Stimulated activated CD8-positive, alpha-beta memory T cell treated with anti-CD3 and anti-CD28 coated beads, Interleukin-12 subunit alpha, Interleukin-12 subunit beta, amount 100 ng/mL, for 24 hours (primary cell): ENCODE measurements around the gene CCDC110.

Source experiments
- DNase-seq: peaks from one replicate; pipeline ENCODE4 v3.0.0-alpha.2; 2020; ENCODE audit errors: extremely low read depth

Gene CCDC110

DNA sequence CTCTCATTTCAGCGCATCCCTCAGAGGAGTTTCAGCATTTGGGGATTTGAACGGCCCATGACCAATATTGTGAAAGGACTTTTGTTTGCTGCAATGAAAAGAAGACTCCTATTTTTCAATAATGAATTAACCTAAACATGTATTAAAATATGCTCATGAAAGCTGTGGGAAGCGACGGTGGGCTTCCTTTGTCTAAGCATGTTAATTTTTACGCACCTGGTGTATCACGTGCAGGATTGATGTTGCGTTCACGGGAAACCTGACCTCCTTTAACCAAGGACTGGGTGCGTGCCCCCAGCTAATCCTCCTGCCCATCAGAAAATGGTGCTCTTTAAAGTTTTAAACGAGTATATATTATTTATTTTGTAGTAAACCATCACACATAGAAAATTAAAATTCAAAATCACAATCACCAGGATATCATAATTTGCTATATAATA, 590 bp upstream of the CCDC110 start:
- DNase-seq: no peak

DNA sequence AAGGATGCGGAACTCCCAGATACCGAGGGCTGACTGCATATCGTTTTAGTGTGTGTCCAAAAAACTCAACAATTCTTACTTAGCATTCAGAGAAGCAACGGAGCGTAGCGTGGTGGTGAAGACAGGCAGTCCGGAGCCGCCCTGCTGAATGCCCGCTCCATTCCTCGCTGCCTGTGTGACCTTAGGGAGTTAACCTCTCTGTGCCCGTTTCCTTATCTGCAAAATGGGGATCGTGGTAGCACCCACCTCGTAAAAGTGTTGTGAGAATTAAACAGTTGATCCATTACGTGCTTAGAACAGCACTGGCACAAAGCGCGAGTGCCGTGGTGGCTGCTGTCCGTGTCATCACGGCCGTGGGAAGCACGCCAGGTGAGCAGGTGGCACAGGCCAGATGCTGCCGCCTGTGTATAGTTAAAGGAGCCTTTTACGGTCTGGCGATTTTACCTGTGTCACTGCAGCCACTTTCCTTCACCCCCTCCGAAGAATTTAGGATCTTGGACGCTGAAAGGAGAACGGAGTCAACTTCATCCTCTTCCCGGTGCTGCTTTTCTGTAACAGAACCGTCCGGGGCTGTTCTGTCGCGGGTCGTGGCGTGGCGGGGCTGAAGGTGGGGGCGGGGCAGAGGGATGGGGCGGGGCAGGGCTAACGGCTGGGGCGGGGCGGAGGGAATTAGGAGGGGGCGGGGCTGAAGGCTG, 885 bp downstream of the CCDC110 start:
- DNase-seq: no peak

DNA sequence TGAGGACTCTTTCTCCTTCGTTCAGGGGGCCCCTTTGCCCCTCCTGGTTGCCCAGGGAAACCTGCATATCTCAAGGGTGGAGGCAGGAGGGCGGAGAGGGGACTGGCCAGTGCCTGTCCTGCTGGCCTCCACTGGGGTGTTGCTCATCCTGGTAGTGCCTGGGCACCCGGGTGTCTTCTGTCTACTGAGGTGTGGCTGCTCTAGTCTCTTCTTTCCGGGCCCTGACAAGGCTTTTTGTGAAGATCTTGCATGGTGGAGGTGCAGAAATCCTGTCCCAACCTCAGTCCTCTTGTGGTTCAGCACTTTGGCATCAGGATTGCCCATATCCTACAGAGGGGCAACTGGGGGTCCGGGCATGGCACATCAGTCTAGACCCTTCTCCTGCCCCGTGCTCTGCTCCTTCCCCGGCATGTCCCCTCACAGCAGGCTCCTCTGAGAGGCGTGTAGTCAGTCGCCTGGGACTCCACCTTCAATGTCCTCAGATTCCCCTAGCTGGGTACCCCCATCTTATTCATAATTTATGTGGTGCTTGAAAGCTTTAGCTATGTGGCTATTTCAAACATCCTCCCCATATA, 1.9 kb downstream of the CCDC110 start:
- no peak for DNase-seq

DNA sequence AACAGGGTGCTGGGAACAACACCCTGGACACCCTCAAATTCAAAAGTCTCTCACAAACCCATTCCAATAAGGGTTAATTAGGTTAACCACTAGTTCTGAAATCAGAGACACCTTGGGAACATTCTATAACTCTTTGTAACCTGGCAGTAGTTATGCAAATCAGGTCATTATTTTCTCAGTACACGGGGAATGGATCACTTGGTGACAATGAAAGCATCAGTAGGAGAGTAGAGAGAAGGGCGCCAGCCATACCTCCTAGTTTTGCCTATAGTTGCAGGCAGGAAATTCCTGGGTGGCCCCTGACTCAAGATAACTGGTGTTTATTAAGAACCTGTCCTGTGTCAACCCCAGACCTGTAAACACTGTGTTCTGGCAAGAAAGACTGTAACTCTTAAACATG, 2.5 kb downstream of the CCDC110 start:
- DNase-seq: no peak

DNA sequence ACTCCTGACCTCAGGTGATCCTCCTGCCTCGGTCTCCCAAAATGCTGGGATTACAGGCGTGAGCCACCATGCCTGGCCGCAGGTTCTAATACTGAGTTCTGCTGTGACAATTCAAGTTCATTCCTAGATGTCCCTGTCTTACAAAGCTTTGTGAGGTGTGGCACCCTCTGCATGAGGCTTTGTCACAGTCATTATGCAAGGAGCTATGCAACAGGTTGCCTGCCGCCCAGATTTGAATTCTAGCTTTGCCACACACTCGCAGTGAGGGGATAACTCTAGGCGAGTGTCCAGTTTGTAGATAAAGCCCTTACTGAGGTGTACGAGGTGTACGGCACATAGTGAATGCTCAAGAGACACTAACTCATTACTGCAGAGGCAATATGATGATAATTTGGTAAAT, 3.5 kb downstream of the CCDC110 start:
- no peak for DNase-seq

DNA sequence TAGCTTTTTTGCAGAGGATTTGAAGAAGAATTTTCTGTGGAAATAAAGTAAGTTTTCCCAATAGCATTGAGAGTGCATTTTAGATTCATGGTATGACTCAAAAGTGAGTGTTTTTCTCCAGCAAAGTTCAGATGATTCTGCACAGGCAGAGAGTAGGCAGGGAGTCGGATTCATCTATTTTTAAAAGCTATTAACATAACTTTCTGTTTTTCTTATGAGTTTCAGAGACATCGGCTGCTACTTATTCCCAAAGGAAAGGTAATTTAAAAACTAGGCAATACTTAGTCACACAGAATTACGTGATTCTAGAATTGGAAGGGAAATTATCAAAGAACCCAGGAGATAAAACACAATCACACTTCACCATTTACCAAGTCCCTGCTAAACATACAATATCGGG, 4.4 kb downstream of the CCDC110 start:
- no peak for DNase-seq

DNA sequence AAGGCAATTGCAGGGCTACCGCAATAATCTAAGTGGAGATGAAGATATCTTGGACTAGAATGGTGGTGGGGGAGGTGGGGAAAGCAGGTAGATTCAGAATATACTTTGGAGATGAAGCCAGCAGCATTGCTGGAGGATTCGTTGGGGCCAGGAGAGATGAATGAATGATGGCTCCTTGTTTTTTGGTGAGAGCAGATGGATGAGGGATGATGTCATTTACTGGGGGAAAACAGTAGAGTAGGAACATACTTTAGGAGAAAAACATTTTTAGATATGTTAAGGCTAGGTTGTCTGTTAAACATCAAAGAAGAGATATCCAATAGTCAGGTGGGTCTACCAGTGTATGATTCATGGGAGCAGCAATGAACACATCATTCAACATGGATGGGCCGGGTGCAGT, 5.8 kb downstream of the CCDC110 start:
- DNase-seq: no peak

DNA sequence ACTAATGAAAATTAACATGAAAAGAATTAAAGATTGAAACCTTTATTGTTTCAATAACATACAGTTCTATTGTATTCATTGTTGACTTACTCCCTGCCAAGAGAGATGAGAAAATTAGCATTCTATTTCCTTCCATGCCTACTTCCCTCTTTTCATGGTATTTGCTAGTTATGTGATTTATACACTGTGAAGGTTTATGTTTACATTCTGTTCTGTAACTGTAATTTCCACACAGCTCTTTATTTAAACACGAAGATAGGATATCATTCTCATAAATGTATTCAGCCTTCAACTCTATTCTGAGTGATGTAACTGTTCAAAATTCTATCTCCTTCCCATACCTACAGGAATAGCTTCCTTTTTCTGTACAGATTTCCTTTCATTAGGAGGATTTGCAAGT, 6.6 kb downstream of the CCDC110 start:
- no peak for DNase-seq

DNA sequence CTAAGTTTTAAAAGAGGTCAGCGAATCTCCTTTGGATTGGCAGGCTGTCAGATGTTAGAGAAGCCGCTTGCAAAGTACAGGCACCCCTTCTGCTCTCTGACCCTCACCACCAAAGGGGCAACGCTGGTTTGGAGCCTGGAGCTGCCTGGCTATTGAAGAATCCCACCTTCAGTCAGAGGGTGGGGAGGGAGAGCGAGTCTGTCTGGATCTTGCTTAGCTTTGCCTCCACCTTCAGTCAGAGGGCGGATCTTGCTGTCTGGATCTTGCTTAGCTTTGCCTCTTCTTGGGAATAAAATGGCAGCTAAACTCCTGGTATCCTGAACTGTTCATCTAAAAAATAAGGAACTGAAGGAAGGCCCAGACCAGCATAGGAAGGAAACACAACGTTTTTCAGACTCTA, 7.3 kb downstream of the CCDC110 start:
- DNase-seq: no peak

DNA sequence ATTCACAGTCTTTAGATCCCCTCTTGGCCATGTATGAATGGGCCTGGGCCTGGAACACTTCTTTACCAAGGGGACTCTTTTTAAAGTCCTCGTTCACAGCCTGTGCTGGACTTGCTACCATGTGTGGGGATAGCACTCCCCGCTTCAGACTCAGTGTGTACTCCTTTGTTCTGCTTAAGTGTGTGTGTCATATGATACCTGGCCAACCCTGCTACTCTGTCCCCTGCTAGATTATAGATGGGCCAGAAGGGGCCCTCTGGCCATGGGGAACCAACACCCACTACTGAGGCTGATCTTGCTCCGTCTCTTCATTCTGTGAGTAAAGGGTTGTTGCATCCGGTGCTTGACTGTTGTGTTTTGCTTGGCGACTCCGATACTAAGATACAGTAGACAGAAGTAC, 8.0 kb downstream of the CCDC110 start:
- DNase-seq: no peak

DNA sequence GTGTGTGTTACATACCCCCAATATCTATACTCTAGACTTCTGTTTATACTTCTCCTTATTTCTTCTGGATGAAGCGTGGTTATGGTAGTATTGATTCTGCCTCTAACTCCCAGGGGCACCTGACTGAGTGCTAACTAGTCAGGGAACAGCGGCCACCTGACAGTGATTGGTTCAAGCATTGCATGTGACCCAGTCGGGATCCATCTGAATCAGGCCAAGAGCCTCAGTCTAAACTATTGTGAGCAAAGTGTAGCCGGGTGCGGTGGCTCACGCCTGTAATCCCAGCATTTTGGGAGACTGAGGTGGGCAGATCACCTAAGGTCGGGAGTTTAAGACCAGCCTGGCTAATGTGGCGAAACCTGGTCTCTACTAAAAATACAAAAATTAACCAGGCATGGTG, 10.0 kb downstream of the CCDC110 start:
- DNase-seq: no peak

DNA sequence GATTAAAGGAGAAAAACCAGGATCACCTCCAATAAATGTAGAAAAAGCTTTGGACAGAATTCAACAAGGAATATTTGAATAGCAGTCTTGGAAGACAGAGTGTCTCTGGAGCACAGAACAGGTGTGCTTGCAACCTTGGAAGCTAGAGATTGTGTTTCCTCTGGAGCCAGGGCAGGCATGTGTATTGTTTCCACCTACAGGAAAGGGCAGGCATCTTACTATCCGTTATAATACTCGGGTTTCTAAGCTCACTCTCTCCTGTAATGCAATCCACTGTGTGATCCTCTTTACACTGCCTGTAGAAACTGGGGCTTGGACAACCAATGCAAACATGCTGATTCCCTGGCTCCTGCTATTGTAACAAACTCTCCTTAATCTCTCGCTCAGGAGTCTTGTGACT, 14.4 kb downstream of the CCDC110 start:
- no peak for DNase-seq

DNA sequence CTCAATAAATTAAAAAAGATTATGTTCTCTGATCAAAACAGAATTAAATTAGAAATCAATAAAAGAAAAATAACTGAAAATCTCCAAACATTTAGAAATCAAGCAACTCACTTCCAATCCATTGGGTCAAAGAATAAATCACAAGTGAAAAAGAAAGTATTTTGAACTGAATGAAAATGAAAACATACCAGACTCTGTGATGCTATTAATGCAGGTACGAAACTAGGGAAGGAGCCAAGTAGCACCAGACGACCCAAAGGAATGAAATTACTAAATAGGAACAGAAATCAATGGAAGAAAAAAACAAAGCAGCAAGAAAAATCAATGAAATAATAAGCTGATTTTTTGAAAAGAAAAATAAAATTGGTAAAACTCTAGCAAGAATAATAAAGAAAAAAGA, 15.4 kb downstream of the CCDC110 start:
- no peak for DNase-seq

DNA sequence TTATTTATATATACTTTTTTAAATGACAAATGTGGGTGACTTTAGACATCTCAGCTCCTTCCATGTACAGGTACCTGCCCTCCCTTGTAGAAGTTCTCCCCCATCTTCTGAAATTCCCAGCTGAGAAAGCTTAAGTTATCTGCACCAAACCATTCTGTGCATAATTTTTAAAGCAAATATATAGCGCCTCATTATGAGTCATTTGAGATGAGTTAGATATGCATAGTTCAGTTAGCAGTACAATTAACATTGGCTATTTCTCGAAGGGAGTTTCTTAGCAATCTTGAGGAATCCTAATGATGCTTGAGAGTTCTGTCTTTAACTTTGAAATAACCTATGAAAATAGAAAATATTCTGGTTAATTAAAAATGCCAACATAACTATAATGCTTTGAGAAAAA, 26.3 kb downstream of the CCDC110 start:
- no peak for DNase-seq

DNA sequence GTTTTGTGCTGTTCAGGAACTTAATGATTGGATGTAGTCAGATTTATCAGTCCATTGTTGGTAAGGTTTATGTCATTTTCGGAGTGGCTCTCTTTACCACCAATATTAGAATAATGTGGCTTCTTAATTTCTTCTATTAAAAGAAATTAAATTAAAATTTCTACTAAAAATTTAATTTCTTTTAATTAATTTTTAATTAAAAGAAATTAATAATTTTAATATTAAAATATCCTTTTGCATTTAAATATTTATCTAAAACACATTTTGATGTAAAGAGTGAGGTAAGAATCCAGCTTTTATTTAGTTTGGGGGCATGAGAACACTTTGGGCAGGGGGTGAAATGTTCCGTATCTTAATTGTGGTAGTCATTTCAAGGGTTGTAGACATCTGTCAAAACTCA, 30.1 kb downstream of the CCDC110 start:
- no peak for DNase-seq

DNA sequence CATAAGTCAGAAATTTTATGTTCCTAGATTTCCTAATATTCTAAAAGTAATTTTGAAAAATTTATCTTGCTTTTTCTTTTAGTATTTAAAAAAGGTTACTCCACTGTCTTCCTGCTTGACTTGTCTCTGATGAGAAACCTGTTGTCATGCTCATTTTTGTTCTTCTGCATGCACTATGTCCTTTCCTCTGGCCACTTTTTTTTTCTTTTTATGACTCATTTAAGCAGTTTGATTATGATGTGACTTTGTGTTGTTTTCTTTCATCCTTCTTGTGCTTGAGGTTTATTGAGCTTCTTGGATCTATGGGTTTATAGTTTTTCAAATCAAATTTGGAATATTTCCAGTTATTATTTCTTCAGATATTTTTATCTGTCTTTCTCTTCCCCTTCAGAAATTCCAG, 33.7 kb downstream of the CCDC110 start:
- no peak for DNase-seq

DNA sequence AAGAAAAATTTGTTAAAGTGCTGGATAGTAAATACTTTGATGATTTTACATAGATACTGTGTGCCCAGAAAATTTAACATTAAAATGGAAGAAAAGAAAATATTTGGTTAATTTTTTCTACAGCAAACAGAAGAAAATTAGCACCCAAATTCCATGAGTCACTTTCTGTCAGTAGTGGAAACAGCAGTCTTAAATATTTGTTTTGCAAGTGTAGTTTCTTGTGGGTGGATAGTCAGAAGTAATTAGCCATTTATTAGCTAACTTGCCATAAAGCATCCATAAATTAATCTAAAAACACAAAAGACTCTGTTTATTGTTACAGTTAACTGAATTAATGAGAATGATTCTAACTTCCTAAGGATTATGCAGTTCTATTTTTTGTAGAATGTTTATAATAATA, 36.1 kb downstream of the CCDC110 start:
- no peak for DNase-seq

DNA sequence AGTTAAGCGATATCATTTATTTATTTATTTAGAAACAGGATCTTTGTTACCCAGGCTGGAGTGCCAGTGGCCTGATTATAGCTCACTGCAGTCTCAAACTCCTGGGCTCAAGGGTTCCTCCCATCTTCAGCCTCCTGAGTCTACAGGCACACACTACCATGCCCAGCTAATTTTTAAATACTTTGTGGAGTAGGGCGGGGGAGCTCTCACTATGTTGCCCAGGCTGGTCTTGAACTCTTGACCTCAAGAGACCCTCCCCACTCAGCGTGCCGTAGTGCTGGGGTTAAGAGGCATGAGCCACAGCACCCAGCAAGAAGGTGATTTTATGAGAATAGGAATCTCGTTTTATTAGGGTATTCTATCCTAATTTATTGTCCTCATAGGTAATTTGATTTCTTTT, 41.9 kb downstream of the CCDC110 start:
- no peak for DNase-seq

DNA sequence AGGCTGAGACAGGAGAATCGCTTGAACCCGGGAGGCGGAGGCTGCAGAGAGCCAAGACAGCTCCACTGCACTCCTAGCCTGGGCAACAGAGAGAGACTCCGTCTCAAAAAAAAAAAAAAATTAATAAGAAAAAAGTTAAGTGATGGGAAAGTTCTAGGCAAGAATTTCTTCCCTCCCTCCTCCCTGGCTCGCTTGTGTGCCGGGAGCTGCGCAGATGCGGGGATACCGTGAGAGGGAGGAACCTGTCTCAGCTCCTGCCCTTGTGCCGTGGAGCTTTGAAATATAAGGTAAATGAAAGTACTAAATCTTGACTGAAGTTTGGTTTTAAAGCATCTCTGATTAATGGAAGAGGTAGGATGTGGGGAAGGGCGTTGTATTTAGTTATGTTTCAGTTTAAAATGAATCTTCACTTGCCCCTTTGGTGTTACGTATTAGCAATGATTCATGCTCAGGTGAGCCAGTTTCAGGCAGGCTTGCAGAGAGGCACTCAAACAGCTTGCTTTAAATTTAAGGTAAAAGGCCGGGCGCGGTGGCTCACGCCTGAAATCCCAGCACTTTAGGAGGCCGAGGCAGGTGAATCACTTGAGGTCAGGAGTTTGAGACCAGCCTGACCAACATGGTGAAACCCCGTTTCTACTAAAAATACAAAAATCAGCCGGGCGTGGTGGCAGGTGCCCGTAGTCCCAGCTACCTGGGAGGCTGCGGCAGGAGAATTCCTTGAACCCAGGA, 44.4 kb downstream of the CCDC110 start:
- no peak for DNase-seq

DNA sequence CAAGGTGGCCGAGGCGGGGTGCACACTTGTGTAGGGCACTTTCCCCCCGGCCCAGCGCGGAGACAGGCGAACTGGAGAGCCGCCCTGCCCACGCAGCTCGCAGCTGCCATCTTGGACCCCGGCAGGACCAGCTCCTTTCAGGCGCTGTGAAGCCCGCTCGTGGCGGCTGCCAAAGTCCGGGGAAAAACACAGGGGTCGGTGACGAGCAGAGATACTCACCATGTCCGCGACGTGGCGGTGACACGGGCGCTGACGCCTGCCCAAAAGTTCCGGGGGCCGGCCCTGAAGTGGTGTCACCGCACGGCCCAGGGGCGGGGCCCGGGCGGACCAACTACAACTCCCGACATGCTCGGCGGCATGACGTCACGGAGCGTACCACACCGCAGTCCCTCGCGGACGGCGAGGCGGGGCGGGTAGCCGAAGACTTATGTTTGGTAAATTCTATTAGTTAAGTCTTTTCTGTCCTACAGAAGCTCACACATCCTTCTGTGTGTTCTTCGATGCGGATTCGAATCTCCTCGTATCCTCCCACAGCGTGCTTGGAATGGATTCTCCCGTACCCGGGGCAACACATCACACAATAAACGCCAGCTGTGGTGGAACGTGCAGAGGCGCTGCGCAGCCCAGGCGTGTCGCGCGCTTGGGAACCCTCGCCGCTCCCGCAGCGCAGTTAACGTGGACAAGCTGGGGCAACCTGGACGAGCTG, 45.7 kb downstream of the CCDC110 start, which contains the start of gene UFSP2:
Gene UFSP2 (minus strand): TSS at position 318 of the 706 bp plus-strand sequence. CDS start 96 bp downstream, at position 222.
- peak; percentile 72 for DNase-seq

DNA sequence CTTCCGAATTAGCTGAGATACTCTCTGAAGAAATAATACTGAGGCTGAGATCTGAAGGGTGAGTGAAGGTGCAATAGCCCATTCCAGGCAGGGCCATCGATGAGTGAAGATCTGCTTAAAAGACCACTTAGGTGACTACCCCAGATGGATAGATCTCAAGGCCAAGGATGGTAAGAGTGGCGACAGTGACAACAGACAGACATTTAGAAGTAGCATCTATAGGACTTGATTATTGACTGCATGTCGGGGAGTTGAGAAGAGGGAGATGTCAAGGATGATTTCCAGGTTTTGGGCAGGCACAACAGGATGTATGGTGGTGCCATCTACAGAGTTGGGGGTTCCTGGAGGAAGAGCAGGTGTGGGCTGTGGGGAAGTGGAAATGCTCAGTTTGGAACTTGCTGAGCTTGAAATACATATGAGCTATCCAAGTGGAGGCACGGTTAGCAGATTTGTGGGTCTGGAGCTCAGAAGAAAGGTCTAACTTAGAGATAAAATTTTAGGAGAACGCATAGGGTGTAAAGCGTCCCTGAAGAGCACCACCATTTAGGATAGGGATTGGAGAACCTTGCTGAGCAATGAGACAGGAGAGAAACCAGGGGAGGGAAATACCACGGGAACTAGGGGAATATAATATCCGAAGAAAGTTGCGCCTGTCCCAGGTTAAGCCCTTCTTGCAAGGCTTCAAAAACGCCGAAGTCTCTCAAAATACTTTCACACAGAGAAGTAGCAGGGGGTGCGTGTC, 46.5 kb downstream of the CCDC110 start:
- no peak for DNase-seq
